GM19455 (cell line): Measurements from ENCODE around the gene MYZAP.

Experiments
- ATAC-seq: cut with Tn5 transposase; IDR thresholded peaks from one replicate; pipeline ENCODE4 v1.9.1; 2021; ENCODE audit not compliant: unreplicated experiment

MYZAP gene

DNA sequence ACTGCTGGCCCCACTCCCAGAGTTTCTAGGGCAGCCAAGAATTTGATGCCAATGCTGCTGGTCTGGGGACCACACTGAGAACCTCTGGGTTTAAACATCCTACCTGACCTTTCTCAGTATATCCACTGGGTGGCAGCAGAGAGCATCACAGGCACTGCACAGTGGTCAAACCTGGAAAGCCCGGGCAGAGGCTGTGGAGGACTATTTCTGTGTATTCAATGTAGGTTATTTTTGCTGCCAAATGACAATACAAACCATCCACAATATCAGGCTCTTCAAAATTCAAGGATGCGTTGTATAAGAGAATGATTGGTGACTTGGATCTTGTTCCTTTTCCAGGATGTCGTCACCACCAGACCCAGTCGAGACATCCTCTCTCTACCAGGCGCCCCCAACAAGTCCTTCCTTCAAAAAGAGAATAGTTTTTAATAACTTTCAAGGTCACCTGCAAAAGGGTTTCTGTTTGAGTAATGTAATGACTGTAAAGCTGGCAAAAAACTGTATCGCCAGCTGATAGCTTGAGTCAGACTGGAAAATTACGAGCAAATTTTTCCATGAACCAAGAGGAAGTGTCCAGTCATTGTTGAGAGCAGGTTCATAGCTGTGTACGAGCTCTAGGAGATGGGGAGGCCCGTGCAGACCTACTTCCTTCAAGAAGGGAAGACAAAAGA is 30.5 kb upstream of the MYZAP start:
- ATAC-seq: peak; percentile 81

DNA sequence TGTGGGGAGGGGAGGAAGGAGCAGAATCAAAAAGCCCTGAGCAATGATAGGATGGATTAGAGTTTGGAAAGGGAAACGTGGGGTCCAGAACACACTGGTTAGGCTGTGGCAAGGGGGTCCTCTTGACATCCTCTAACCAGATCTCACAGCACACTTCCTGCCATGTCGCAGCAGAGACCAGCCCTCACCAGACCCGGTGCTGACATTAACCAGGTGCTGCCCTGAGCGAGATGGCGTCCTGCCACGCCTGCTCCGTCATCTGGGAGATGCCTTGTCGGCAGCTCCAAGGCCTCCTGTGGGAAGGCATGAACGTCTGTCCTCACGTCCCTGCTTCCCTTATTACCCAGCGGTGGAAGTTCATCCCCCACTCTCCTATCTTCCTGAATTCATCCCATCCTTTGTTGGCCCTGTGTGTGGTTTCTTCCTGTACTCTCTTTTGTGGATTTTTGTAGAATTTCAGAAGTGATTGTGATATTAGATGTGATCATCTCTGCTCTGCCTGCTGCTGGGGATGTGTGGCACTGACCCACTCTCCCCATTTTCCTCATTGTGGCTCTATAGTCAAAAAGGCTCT is 29.4 kb upstream of the MYZAP start:
- ATAC-seq: no peak

DNA sequence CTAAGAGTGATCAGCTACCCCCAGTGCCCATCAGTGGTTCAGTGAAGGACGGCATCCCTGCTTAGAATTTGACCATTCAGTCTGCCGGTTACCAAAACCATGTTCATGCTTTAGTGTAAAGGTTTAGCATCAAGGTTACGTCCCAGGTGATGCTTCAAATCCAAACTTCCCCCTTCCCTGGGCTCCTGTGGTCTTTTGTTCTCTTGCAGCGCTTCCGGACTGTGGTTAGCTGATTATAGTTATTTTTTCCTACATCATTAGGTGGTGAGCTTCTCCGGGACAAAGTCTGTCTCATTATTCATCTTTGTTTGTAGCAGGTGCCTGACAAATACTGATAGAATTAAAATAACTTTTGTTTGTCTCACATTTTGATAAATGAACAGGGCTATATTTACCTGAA is 28.3 kb upstream of the MYZAP start:
- no peak for ATAC-seq

DNA sequence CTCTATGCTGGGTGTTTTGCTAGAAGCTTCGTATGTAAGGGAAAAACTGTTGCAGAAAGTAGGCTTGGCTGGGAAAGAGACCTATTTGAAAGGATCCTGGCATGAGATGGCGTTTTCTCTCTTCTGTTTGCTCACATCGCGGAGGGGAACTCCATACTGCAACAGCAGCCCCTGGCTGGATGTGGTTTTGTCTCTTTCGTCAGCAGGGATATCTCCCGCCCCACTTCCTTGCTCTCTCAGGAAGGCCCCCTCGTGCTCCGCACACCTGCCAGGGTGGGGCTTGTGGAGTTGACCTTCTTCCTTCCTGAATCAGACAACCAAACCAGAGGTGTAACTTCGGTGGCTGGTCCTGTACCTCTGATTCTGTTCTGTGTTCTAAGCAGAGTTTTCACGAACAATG is 26.4 kb upstream of the MYZAP start:
- ATAC-seq: no peak

DNA sequence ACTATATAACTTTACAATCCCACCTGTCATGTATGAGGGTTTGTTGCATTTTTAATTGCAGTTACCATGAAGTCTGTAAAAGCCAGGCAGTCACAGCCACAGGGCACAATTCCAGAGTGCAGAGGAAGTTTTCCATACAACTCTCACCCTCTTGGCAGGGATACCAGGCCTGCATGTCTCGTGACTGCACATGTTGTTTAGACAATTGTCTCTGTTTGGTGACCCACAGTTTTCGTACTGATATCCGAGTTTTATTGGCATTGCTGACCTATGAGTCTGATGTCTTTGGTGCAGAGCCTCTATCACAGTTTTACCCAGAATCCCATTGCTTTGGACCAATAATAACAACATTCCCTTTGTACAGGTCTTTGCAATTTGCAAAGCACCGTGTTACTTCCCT is 24.9 kb upstream of the MYZAP start:
- ATAC-seq: no peak

DNA sequence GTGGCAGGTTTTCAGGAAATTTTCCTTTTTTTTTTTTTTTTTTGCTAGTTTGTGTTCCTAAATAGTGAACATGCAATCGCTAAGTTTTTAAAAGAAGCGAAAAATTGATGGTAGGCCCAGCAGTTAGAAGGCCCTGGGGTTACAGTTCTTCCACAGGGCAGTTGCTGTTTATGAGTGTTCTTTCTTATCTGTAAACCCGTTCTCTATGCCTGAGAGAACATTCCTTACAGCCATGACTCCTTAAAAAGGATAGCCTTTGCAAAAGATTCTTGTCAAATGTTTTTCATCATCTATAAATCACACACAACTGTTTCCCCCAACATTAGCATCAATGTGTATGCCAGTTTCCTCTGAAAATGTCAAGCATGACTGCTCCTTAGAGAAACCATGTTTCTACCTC is 23.8 kb upstream of the MYZAP start:
- no peak for ATAC-seq

DNA sequence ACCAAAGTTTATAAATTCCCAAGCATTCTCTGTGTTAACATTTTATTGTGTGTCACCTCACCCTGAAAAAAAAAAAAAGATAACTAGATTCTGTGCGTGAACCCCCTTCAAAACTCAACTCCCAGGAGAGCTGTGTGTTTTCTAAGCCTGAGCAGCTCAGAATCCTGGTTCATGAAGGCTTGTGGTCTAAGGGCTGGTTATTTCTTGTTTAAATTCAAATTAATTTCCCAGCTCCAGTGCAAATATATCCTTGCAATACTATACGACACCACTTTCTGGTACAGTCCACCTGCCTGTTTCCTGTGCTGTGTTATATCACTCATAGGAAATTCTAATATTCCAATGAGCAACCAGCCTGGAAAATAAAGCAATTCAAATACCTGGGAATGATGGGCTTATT is 23.4 kb upstream of the MYZAP start:
- ATAC-seq: no peak

DNA sequence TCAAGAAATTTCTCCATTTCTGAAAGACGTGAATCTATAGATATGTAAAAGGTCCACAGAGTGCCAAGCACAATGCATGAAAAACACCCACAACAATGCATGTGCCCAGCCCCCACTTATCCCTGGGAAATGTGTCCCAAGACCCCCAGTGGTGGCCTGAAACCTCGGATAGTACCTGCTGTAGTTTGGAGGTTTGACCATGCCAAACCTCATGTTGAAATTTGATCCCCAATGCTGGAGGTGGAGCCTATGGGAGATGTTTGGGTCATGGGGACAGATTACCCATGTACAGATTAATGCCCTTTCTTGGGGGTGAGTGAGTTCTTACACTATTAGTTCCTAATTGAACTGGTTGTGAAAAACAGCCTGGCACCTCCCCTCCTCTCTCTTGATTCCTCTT is 21.4 kb upstream of the MYZAP start:
- no peak for ATAC-seq

DNA sequence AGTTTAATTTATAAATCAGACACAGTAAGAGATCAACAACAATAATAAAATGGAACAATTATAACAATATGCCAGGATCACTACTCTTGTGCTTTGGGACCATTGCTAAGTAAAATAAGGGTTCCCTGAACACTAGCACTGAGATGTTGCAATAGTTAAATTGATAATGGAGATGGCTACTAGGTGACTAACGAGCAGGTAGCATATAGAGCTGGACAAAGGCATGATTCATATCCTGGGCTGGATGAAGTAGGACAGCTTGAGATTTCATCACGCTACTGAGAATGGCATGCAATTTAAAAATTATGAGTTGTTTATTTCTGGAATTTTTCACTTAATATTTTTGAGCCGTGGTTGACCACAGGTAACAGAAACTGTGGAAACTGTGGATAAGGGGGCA is 20.7 kb upstream of the MYZAP start:
- no peak for ATAC-seq

DNA sequence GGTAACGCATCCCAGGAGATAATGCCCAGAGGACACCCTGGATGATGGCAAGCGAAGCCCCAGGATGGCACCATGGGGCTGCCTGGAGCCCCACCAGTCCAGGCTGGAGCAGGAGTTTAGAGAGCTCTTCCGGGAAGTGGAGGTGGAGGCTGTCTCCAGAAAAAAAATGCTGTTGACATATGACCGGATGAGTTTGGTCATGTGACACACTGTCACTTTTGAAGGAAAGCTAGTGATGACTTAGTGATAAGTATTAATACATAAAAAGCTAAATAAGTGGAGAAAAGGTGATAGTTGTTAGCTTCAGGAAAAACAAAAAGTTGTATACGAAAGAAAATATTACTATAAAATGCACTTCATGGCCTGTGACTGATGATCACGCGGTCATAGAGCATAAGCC is 20.0 kb upstream of the MYZAP start:
- ATAC-seq: no peak

DNA sequence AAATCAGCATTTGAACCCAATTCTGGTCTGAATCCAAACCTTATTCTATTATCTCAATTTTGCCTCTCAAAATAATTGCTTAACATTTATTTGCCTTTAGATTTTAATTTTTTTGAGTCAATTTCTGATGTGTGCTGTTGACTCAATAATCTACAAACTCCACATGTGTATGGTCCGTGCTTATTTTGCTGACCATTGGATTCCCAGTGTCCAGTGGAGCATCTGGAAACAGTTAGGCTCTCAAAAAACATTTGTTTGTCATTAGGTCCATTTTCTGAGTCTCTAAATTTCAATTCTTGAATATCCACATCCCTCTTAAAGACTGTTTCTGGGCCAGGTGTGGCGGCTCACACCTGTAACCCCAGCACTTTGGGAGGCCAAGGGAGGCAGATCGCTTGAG is 19.2 kb upstream of the MYZAP start:
- no peak for ATAC-seq

DNA sequence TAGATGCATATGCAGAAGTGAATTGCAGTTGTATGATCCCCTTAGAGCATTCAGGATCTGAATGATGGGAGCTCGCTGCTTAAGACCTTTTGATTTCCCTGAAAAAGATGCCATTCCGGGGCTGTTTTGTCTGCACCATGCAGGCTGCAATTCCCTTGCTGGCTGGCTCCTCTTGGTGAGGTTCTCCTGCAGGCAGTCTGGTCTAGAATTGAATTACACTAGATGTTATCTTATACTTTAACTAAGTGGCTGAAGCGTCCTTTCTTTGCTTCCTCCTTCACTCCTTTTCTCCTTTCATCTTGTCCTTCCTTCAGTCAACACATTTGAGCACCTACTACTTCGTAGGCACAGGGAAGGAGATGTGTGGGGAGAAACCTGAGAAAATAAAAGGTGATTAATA is 18.6 kb upstream of the MYZAP start:
- ATAC-seq: no peak

DNA sequence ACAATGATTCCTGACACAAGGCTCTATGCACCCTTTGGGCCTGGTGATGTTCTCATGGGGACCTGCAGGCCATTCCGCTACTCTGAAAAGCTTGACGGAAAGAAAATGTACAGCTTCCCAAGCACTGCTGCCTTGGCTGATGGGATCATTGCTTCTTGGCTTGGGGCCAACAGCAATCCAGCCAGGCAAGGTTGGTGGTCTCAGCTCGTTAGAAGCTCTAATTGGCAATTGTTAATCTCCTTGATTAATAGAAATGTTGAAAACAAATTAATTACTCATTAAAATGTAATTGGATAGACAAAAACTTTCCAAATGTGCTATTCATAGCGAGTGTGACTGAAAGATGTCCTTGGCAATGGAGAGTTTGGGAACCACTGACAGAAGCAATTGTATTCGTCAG is 16.3 kb upstream of the MYZAP start:
- no peak for ATAC-seq

DNA sequence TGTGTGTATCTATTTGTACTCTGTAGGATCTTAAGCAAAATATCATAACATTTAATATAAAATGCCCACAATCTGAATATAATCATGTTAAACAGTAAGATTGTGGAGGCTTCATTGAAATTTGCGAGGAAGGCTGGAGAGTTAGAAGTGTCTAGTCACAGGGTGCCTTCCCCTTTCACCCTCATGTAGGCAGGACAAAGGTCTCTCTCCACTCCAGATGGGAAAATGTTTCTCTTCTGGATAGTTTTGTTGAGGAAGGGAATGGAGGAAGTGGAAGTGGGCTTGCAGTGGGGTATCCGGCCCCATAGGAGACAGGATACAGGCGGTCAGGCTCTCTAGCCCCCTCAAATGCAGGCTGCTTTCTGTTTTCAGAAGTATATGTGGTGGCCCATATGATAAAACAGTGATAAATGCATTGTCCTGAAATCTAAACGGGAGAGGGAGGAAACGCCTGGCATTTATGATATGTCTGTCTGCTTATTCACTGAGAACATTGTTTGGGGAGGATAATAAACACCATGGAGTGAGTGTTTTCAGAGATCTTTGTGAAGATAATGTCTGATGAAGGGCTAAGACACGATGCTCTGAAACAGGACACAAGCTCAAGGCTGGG is 13.3 kb upstream of the MYZAP start:
- ATAC-seq: no peak

DNA sequence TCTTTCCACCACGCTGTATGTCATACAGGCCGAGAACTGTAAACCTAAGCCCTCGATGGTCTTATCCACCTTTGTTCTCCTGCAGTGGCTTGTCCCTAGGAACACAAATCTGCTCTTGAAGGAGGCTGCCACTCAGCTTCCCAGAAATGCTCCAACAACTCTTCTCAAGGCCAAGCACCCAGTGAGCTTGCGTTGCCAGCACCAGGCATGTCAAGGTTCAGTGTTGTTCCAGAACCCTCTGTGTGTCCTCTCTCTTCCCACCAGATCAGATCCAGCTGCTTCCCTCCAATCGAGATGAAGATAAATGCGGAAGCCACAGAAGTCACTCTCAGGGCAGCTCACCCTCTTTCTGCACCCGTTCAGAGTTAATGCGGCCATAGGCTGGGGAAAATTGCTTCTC is 11.3 kb upstream of the MYZAP start:
- no peak for ATAC-seq

DNA sequence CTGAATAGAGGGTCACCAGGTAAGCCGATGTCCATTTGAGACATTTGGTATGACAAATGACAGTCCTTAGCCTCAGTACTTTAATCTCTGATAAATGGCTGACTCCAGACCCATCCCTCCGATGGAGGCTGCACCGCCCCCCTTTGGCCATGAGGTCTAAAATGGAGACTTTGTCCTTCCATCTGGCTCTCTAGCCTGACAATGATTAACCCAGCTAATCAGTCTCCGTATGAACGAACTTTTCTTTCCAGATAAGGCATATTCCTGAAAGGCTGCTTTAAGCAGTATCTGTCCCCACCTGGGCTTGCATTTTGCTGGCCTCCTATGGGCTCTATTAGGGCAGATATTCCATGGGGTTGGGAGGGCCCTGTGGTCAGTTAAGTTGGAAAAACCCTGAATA is 10.8 kb upstream of the MYZAP start:
- ATAC-seq: no peak

DNA sequence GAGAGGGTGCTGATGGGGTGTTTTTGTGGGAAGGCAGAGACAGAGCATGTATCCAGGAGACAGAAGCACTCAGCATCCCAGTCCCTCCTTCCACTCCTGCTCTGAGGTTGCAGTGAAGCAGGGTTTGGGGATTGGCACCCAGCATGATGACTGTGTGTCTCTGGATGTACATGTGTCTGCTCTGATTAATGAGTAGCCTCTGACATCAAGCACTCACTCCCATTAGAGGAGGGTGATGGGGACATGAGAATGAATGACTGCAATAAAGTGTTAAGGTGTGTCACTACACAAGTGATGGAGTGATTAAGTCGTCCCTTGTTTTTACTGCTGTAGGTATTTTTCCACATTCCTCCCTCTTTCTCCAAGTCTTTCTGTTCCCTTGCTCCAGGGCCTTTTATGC is 9.6 kb upstream of the MYZAP start:
- ATAC-seq: no peak

DNA sequence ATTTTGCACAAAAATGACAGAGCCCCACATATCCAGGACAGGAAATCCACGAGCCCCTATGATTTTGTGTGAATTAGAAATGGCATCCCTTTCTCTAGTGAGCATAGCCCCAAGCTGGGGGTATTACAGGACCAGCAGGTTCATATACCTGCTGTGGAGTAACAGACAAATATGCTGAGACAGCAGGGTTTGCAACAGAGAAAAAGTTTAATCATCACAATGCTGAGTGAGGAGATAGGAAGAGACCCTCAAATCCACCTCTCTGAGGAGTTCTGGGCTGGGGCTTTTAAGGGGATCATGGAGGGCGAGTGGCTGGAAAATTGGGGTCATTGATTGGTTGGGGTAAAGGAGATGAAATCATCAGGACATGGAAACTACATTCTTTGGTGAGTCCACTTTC is 8.4 kb upstream of the MYZAP start:
- ATAC-seq: no peak

DNA sequence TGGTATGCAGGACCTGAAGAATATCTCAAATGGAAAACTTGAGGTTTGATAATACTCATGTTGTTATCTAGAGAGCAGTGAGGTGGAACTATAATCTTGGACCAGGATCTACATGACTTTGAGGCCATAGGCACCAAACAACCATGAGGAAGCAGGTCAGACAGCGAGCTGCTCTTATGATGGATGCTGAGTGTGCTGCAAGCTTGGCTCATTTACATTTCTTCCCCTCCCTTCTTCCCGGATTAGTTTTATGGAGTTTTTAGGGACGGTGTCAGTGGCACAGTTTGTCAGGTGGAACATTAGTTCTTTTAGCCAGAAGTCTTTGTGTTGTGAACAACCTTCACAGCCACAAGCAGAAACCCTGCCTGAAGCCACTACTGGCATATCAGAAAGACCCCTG is 8.0 kb upstream of the MYZAP start:
- ATAC-seq: no peak

DNA sequence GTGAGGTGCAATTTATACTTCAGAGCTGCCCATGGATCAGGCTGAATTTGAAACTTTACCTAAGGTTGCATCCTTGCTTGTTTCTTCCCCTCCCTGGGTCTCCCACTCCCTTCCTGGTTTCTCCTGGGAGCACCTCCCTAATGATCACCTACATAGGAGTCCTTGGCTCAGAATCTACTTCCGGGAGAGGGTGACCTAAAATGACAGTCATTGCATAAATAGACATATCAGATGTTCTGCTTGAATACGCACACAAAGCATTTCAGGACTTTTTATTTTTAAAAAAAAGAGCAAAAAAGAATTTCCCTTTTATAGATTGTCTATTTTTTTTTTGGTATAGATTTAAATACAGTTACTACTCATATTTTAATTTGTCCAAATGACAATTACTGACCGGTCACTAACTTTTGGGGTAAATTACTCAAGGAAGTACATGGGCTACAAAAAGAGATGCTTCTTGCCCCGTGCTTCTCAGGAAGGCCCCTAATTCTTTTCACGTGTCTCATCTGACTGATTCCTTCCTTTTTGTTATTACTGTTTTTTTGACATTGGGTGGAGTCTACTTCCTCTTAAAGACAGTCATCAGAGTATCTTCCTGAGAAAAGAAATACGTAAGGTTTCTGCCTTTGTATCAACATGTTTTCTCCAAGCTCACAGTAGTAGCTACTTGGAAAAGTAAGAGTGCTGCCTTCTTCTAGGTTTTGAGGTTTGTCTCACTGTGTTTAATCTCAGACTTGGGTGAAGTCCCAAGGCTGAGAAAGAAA is 4.9 kb upstream of the MYZAP start:
- no peak for ATAC-seq

DNA sequence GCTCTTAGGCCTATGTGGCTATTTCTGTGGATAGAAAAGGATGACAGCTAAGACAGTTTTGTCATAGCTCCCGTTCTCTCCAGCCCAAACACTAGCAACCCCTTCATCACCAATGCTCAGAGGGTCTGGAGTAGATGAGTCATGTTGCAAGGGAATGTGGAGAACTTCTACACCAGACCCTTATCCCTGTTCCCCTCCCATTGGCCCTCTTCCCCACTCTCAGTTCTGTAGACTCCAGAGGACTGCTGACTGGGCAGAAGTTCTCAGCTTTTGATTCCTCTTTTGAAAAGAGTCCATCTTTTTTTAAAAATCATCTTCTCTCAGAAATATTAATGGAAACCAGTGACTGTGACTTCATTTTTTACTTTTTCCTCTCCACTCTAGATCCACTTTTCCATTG is 2.4 kb upstream of the MYZAP start:
- no peak for ATAC-seq

DNA sequence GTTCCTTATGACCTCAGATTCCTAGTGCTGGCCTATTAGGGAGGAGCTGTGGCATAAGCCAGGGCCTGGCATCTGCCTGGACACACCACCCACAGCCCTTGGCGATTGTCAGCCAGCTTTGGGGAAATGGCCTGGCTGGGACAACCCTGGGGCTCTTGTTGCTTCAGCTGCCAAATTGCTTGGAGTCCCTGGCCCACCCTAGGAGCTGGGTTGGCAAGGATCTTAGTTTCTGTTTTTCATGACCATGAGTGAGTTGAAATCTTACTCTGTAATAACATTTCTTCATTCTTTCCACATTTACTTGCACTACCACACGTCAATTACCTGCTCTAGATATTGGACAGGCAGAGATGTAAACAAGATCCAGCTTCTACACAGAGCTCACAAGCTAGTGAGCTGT is 1.9 kb upstream of the MYZAP start:
- no peak for ATAC-seq
